ENCODE data around the gene CDH22. TPM values are rescaled to one million over a fixed set of nuclear protein-coding genes. Genes with fewer than 3 reads are reported as not detected.

Gene CDH22
- total RNA-seq, 4 donors from 2014 or later, result 0.11 to 2.3 (median 0.76) TPM

DNA sequence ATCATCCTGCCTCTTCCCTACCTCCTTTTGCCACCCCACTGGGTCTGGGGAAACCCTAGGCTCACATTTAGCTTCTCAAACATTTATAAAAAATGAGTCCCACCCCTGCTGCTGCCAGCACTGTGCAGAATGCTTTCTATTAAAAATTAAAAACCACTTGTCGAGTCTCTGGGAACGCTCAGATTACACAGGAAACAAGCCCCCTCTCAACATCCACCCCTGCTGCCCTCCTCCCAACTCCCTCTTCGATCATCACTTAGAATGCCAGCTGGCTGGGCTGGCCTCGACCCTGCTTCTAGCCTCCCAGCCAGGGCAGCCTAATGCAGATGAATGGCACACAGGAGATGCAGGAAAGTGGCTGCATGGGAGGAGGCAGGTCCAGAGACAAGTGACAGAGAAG, 75.8 kb downstream of the CDH22 start:
- TF ChIP-seq POLR2A (IDR thresholded peaks at IDR 0.05), result no peak
- TF ChIP-seq, protein P1, sequence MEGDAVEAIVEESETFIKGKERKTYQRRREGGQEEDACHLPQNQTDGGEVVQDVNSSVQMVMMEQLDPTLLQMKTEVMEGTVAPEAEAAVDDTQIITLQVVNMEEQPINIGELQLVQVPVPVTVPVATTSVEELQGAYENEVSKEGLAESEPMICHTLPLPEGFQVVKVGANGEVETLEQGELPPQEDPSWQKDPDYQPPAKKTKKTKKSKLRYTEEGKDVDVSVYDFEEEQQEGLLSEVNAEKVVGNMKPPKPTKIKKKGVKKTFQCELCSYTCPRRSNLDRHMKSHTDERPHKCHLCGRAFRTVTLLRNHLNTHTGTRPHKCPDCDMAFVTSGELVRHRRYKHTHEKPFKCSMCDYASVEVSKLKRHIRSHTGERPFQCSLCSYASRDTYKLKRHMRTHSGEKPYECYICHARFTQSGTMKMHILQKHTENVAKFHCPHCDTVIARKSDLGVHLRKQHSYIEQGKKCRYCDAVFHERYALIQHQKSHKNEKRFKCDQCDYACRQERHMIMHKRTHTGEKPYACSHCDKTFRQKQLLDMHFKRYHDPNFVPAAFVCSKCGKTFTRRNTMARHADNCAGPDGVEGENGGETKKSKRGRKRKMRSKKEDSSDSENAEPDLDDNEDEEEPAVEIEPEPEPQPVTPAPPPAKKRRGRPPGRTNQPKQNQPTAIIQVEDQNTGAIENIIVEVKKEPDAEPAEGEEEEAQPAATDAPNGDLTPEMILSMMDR (IDR thresholded peaks at IDR 0.05), result no peak
- H3K27me3 ChIP-seq, result peaks cover 0 to 68% (median 0%) of the 10 kb centered on the region in 4 donors

DNA sequence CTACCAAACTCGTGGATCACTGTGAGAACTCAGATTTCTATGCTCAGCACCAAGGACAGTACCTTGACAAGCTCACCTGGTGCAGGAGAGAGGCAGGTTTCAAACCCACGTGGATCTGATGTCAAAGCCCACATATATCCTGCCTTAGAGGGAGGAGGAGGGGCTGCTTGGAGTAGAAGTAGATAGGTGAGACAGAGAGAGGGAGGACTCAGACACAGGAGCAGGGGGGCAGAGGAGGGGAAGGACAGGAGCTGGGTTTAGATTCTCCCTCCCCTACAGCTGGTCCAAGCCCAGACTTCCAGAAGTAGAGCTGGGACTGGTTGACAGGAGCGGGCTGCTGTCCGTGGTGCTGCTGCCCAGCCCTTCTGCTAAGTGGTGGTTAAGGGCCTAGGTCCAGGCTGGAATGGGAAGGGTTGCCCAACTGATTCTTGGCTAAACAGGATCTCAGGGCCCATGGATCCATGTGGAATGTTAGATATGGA, 77.5 kb downstream of the CDH22 start:
- intact Hi-C loops (cut with DNase I), result no loop called here
- TF ChIP-seq POLR2A (IDR thresholded peaks at IDR 0.05), result no peak
- TF ChIP-seq, protein P1 (IDR thresholded peaks at IDR 0.05), result no peak
- H3K4me1 ChIP-seq, result no peaks in the 10 kb centered on the region
- H3K9me3 ChIP-seq, result no peaks in the 10 kb centered on the region
- H3K27me3 ChIP-seq, result peaks cover 0 to 70% (median 0%) of the 10 kb centered on the region in 4 donors
- H3K36me3 ChIP-seq, result no peaks in the 10 kb centered on the region
- H3K27ac ChIP-seq, result no peak overlapping the region
- no peak for DNase-seq
- 8 to 25% methylated on average over 2 to 4 of the region's 4 CpGs for WGBS, 2 donors
- no peak overlapping the region for H3K4me3 ChIP-seq

More for the DNA sequence above, 75.8 kb downstream of the CDH22 start:
- no peak overlapping the region for H3K4me3 ChIP-seq
- WGBS, 2 donors, result 42 to 54% methylated on average over 2 to 3 of the region's 4 CpGs
- no peaks in the 10 kb centered on the region for H3K9me3 ChIP-seq
- no peak for DNase-seq
- no peaks in the 10 kb centered on the region for H3K4me1 ChIP-seq
- intact Hi-C loops (cut with DNase I), result no loop called here
- no peaks in the 10 kb centered on the region for H3K36me3 ChIP-seq
- no peak overlapping the region for H3K27ac ChIP-seq

DNA sequence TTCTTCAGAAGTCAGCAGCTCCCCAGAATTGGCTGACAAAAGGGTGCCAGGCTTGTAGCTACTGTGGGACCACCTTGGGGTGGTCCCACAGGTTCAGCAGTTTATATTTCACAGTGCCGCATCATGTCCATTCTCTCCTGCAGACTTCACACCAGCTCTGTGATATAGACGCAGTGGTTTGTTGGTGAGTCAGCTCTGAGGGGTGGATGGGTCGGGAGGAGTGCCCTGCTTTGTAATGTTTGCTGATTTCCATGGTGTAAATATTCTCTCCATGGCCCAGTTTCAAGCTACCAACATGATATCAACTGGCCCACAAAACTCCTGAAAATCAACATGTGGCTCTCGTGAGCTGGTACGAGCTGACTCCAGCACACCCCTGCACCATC, 78.2 kb downstream of the CDH22 start:
- no peak for DNase-seq
- H3K36me3 ChIP-seq, result no peaks in the 10 kb centered on the region
- TF ChIP-seq, protein P1 (IDR thresholded peaks at IDR 0.05), result no peak
- no peak for TF ChIP-seq POLR2A (IDR thresholded peaks at IDR 0.05)
- intact Hi-C loops (cut with DNase I), result no loop called here
- H3K4me3 ChIP-seq, result no peak overlapping the region
- no peak overlapping the region for H3K27ac ChIP-seq
- WGBS, 2 donors, result 76 to 85% methylated on average over 5 of the region's 5 CpGs
- peaks cover 0 to 75% (median 0%) of the 10 kb centered on the region in 4 donors for H3K27me3 ChIP-seq
- no peaks in the 10 kb centered on the region for H3K4me1 ChIP-seq
- no peaks in the 10 kb centered on the region for H3K9me3 ChIP-seq

DNA sequence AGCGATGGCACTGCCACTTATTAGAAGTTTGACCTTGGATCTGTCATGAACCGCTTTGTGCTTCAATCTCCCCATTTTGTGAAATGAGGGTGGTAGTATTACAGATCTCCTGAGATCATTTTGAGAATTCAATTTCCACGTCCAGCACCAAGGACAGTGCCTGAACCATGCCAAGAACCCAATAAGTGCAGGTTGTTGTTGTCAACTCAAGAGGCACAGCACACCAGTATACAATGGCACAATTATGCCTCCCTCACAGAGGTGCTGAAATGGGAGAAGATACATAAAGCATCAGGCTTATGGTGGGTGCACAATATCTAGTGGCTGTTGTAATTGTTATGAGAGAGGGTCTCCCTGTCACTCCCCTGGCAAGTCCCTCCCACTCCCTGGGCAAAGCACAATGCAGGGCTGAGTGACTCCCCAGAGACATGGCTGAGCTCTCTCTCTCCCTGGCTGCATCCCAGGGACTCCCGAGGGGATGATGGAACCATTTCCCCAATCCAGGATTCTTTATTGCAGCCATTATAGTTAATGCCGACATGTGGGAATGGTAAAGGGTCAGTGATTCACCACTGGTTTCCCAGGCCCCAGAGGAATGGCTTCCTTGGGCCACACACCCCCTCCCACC, 78.7 kb downstream of the CDH22 start:
- intact Hi-C loops (cut with DNase I), result no loop called here
- peaks cover 0 to 80% (median 0%) of the 10 kb centered on the region in 4 donors for H3K27me3 ChIP-seq
- TF ChIP-seq POLR2A (IDR thresholded peaks at IDR 0.05), result no peak
- TF ChIP-seq, protein P1 (IDR thresholded peaks at IDR 0.05), result no peak

DNA sequence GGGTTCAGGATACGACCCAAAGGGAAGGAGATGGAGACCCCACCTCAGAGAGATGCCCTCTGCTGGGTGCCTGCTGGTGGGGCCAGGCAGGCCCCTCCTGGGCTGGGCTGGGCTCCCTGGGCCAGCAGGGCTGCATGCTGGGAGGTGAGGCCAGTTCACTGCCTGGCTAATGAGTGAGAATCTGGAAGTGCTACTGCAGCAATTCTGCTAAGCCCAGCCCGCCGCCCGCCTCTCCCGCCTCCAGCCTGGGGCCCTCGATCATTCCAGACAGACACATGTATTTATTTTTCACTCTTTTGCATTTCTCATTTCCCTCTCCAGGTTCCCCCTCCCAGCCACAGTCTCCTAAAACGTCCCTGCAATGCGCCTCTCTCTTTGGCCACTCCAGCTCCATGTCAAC, 79.6 kb downstream of the CDH22 start:
- TF ChIP-seq POLR2A (IDR thresholded peaks at IDR 0.05), result no peak
- TF ChIP-seq, protein P1 (IDR thresholded peaks at IDR 0.05), result no peak
- H3K27me3 ChIP-seq, result peaks cover 0 to 82% (median 0%) of the 10 kb centered on the region in 4 donors
- DNase-seq, result no peak

More for the DNA sequence above, 78.7 kb downstream of the CDH22 start:
- H3K9me3 ChIP-seq, result no peaks in the 10 kb centered on the region
- no peak overlapping the region for H3K27ac ChIP-seq
- H3K36me3 ChIP-seq, result no peaks in the 10 kb centered on the region
- 68 to 86% methylated on average over 1 to 3 of the region's 5 CpGs for WGBS, 2 donors
- no peak for DNase-seq
- H3K4me1 ChIP-seq, result no peaks in the 10 kb centered on the region
- H3K4me3 ChIP-seq, result no peak overlapping the region

More for the DNA sequence above, 79.6 kb downstream of the CDH22 start:
- H3K4me3 ChIP-seq, result no peak overlapping the region
- H3K36me3 ChIP-seq, result no peaks in the 10 kb centered on the region
- H3K9me3 ChIP-seq, result no peaks in the 10 kb centered on the region
- 56 to 70% methylated on average over 6 to 8 of the region's 8 CpGs for WGBS, 2 donors
- H3K27ac ChIP-seq, result no peak overlapping the region
- intact Hi-C loops (cut with DNase I), result no loop called here
- no peaks in the 10 kb centered on the region for H3K4me1 ChIP-seq

Data from esophagus squamous epithelium (tissue), 5 donors.